Activated naive CD8-positive, alpha-beta T cell treated with anti-CD3 and anti-CD28 coated beads for 36 hours (primary cell): ENCODE data around the gene ZNF710. TPM values are rescaled to one million over a fixed set of nuclear protein-coding genes. Genes with fewer than 3 reads are reported as not detected.
A peak's percentile ranks its signal among the peaks of the same experiment; 100 is the strongest.

Experiments used
- DNase-seq: peaks from one replicate; pipeline ENCODE4 v3.0.0; 2021
- H3K27ac Mint-ChIP-seq: one replicate; pipeline ENCODE4 v1.8.0; 2022; ENCODE audit warnings: mild to moderate bottlenecking, moderate library complexity, mixed read lengths
- H3K27me3 Mint-ChIP-seq: one replicate; pipeline ENCODE4 v1.8.0; 2022; ENCODE audit warnings: mild to moderate bottlenecking, mixed read lengths
- H3K36me3 Mint-ChIP-seq: one replicate; pipeline ENCODE4 v1.8.0; 2021; ENCODE audit warnings: mild to moderate bottlenecking, mixed read lengths
- H3K4me1 Mint-ChIP-seq: one replicate; pipeline ENCODE4 v1.8.0; 2021; ENCODE audit warnings: mixed read lengths
- H3K4me3 Mint-ChIP-seq: one replicate; pipeline ENCODE4 v1.8.0; 2022; ENCODE audit warnings: mild to moderate bottlenecking, moderate library complexity, mixed read lengths
- H3K9me3 Mint-ChIP-seq: one replicate; pipeline ENCODE4 v1.8.0; 2022; ENCODE audit warnings: mixed read lengths
- total RNA-seq, 2 experiments: library from RNA; stranded (reverse); gene quantifications; one replicate each; pipeline ENCODE4 v1.2.3, GENCODE V29; 2021

Gene ZNF710
- total RNA-seq, 2 experiments from 2014 or later = 17.8 to 17.9 TPM

DNA sequence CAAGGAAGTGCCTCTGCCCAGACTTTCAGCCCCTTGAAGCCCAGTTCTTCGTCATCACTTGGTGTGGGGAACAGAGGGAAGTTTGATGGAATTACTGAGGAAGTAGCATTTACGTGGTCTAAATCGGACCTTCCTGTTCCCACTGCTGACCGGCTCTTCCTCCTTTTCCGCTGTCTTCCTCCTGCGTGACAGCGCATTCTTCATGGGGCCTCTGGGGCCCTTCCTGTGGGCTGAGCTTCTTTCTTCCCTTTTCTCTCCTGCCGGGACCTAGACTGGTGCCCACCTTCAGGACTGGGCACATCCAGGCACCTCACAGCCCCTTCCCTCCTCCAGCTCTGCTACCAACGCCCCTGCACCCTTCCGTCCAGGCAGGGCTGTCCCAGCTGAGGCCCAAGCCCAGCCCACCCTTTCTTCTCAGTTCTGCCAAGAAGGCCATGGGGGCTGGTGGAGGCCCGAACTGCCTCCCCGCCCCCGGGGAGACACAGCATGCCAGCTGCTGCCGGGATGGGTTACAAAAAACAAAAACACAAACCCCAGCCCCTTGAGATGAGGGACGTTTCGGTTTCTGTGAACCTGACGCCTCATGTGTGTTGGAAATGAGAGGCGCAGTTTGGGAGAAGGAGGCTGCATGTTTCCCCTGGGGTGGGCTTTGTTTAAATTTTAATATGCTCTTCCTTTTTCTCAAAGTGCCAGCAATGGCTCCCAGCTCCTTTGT is 19.1 kb downstream of the ZNF710 start:
- H3K27me3 Mint-ChIP-seq = no peaks in the 10 kb centered on the region
- H3K36me3 Mint-ChIP-seq = peaks cover 4% of the 10 kb centered on the region
- no peaks in the 10 kb centered on the region for H3K9me3 Mint-ChIP-seq
- no peak overlapping the region for H3K27ac Mint-ChIP-seq
- no peak for DNase-seq
- no peak overlapping the region for H3K4me3 Mint-ChIP-seq
- peaks cover 17% of the 10 kb centered on the region for H3K4me1 Mint-ChIP-seq

DNA sequence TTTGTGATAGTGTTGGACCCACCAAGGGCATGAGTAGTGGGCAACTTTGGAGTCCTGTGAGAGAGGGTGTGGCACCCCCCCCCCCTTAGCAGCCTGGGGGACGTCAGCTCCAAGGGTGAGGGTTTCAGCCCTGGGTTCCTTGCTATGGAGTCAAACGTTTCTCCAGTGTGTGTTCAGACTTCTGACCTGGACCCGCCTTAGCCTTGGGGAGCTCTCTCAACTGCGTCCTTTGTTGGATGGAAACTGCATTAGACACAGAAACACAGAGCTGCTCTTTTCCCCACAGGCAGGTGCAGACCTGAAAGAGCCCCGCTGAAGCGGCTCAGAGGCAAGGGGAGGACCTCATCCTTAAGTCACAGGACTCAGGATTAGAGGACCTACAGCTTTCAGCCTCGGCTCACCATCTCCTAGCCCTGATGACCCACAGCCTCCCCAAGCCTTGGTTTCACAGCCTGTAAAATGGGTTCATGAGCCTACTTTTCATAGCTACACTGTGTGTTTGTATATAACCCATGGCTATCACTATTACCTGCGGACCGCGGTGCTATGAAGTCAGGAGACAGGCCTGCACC is 19.9 kb downstream of the ZNF710 start:
- Mint-ChIP-seq H3K4me3 (no peak overlapping the region), H3K9me3 (no peaks in the 10 kb centered on the region), H3K27me3 (no peaks in the 10 kb centered on the region), H3K4me1 (peaks cover 13% of the 10 kb centered on the region), H3K27ac (no peak overlapping the region), H3K36me3 (peaks cover 4% of the 10 kb centered on the region)
- no peak for DNase-seq

GRCh38 chr15:90022345-90022744 is 21.2 kb downstream of the ZNF710 start:
- Mint-ChIP-seq H3K9me3 (no peaks in the 10 kb centered on the region), H3K27ac (no peak overlapping the region), H3K4me3 (no peak overlapping the region), H3K36me3 (peaks cover 4% of the 10 kb centered on the region), H3K4me1 (peaks cover 12% of the 10 kb centered on the region), H3K27me3 (no peaks in the 10 kb centered on the region)
- DNase-seq = no peak

DNA sequence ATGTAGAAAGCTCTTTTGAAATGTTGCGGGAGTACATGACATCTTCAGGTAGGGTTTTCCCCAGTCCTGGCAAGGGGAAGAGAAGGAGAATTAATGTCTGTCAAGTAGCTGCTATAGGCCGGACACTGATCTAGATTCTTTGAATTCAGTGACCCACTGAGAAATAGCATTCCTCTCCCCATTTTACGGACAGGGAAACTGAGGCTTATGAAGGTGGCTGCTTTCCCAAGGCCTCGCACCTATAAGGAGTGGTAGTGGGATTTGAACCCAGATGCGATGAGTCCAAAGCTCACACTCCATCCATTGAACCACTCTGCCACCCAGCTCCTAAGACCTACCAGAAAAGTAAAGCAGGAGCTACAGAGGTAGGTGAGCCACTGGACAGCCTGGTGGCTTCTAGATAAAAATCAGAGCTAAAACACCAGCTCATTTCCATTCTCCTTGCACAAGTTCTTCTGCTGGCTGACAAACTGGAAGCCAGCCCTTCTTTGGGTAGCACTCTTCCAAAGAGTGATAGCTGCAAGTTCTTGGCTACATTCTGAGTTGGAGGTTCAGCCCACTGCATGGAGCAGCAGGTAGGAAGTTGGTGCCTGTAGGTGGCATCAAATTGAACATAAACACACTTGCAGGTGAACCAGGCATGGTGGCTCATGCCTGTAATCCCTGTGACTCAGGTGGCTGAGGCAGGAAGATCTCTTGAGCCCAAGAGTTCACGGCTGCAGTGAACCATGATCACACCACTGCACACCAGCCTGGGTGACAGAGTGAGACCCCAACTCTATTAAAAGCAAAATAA is 22.0 kb downstream of the ZNF710 start:
- H3K36me3 Mint-ChIP-seq = peaks cover 5% of the 10 kb centered on the region
- DNase-seq = no peak
- H3K27ac Mint-ChIP-seq = no peak overlapping the region
- no peak overlapping the region for H3K4me3 Mint-ChIP-seq
- peaks cover 10% of the 10 kb centered on the region for H3K4me1 Mint-ChIP-seq
- H3K27me3 Mint-ChIP-seq = no peaks in the 10 kb centered on the region
- H3K9me3 Mint-ChIP-seq = peaks cover under 1% of the 10 kb centered on the region

GRCh38 chr15:90024406-90024805 is 23.3 kb downstream of the ZNF710 start:
- Mint-ChIP-seq H3K4me1 (peaks cover 10% of the 10 kb centered on the region), H3K27ac (no peak overlapping the region), H3K27me3 (no peaks in the 10 kb centered on the region), H3K36me3 (peaks cover 9% of the 10 kb centered on the region), H3K9me3 (peaks cover 6% of the 10 kb centered on the region), H3K4me3 (no peak overlapping the region)
- no peak for DNase-seq

- peaks cover 11% of the 10 kb centered on the region for H3K36me3 Mint-ChIP-seq
- H3K9me3 Mint-ChIP-seq = peaks cover 6% of the 10 kb centered on the region
- H3K27me3 Mint-ChIP-seq = no peaks in the 10 kb centered on the region
- H3K4me3 Mint-ChIP-seq = no peak overlapping the region
- peaks cover 12% of the 10 kb centered on the region for H3K4me1 Mint-ChIP-seq
- DNase-seq = no peak
- no peak overlapping the region for H3K27ac Mint-ChIP-seq
These were observed 24.4 kb downstream of the ZNF710 start for GRCh38 chr15:90025489-90026033.

- Mint-ChIP-seq H3K4me1 (peaks cover 27% of the 10 kb centered on the region), H3K36me3 (peaks cover 11% of the 10 kb centered on the region), H3K27ac (no peak overlapping the region), H3K27me3 (no peaks in the 10 kb centered on the region), H3K4me3 (no peak overlapping the region), H3K9me3 (peaks cover 6% of the 10 kb centered on the region)
- no peak for DNase-seq
These were observed 27.3 kb downstream of the ZNF710 start for GRCh38 chr15:90028376-90028944.

DNA sequence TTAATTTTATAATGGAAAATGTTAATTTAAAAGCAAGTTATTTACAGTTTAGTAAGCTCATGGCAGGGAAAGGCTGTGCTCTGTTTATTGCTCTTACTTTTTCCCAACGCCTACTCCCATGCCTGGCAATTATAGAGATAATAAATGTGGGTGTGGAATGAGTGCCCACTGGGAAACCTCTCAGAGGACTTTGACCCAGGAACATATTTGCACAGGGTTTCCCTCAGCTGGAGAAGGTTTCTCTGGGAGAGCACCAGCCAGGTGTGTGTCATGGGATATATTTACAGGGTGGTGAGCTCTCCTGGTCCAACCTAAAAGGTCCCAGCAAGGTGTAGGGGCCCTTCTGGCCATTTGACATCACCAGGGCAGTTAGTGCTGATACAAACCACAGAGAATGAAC is 27.9 kb downstream of the ZNF710 start:
- H3K36me3 Mint-ChIP-seq = peaks cover 11% of the 10 kb centered on the region
- H3K9me3 Mint-ChIP-seq = peaks cover 6% of the 10 kb centered on the region
- no peak for DNase-seq
- H3K4me3 Mint-ChIP-seq = no peak overlapping the region
- H3K27me3 Mint-ChIP-seq = no peaks in the 10 kb centered on the region
- no peak overlapping the region for H3K27ac Mint-ChIP-seq
- H3K4me1 Mint-ChIP-seq = peaks cover 31% of the 10 kb centered on the region

DNA sequence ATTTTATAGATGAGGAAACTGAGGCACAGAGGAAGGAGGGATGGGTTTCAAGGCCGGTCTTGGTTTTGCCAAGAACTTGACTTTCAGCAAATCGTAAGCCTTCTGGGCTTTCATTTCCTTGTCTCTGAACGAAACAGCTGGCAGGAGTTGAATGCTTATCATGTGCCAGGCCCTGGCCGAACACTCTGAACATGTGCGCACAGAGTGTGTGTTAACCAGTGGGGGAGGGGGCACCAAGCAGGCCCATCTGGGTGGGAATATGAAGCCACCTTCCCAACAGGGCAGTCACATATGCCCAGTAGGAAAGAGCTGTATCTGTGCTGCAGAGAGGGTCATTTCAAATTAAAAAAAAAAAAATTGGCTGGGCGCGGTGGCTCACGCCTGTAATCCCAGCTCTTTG is 29.3 kb downstream of the ZNF710 start:
- H3K27me3 Mint-ChIP-seq = no peaks in the 10 kb centered on the region
- no peak overlapping the region for H3K4me3 Mint-ChIP-seq
- peaks cover 37% of the 10 kb centered on the region for H3K4me1 Mint-ChIP-seq
- DNase-seq = no peak
- H3K36me3 Mint-ChIP-seq = peaks cover 13% of the 10 kb centered on the region
- H3K27ac Mint-ChIP-seq = no peak overlapping the region
- peaks cover 6% of the 10 kb centered on the region for H3K9me3 Mint-ChIP-seq

DNA sequence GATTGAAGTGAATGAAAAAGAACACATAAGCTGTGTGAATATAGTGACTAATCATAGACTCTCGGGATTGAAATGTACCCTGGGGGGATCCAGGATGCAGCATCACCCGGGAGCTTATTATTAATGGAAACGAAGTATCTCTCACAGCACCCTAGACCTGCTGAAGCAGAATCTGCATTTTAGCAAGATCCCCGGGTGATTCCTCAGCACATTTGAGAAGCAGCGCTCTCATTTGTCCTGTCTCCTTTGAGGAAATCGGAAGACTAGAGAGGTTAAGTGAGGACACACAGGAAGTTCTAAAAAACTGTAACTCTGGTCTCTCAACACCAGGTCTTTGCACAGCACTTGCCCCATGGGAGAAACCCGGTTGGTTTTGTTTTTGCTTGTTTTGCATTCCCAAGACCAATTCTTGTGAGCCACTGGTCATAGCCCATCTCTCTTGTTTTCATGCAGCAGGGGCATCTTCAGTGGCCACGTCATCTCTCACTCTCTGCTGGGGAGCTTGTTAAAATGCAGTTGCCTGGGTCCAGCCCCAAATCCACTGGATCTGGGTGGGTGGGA is 30.2 kb downstream of the ZNF710 start:
- peak overlapping the region; percentile 37 for H3K4me3 Mint-ChIP-seq

DNA sequence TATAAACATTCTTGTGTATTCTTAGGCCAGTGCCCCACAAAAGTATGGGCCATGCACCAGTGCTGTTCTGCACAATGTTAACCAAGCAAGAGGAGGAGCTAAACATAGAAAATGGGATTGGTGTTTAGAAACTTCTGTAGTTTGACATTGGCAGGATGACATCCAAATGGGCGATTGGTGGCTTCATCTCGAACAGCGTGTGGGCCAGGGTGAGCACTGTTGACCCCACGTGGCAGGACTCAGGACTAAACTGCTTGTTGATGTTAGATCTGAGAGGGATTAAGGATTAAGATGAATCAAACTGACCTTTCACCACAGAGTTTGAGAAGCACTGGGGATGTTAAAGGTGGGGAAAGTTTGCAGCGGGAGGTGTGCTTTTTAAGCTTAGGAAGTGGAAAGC is 31.9 kb downstream of the ZNF710 start:
- no peaks in the 10 kb centered on the region for H3K27me3 Mint-ChIP-seq
- peak overlapping the region; percentile 3 for H3K27ac Mint-ChIP-seq
- H3K4me1 Mint-ChIP-seq = peaks cover 56% of the 10 kb centered on the region
- H3K4me3 Mint-ChIP-seq = no peak overlapping the region
- DNase-seq = no peak
- H3K36me3 Mint-ChIP-seq = peaks cover 23% of the 10 kb centered on the region
- H3K9me3 Mint-ChIP-seq = peaks cover 6% of the 10 kb centered on the region

More for the DNA sequence above, 30.2 kb downstream of the ZNF710 start:
- Mint-ChIP-seq H3K9me3 (peaks cover 6% of the 10 kb centered on the region), H3K36me3 (peaks cover 14% of the 10 kb centered on the region), H3K27ac (peak overlapping the region; percentile 70), H3K4me1 (peaks cover 44% of the 10 kb centered on the region), H3K27me3 (no peaks in the 10 kb centered on the region)
- no peak for DNase-seq

GRCh38 chr15:90033448-90033847 is 32.3 kb downstream of the ZNF710 start:
- DNase-seq = no peak
- Mint-ChIP-seq H3K36me3 (peaks cover 21% of the 10 kb centered on the region), H3K4me1 (peaks cover 60% of the 10 kb centered on the region), H3K27ac (peak overlapping the region; percentile 77), H3K9me3 (peaks cover 3% of the 10 kb centered on the region), H3K4me3 (no peak overlapping the region), H3K27me3 (no peaks in the 10 kb centered on the region)

DNA sequence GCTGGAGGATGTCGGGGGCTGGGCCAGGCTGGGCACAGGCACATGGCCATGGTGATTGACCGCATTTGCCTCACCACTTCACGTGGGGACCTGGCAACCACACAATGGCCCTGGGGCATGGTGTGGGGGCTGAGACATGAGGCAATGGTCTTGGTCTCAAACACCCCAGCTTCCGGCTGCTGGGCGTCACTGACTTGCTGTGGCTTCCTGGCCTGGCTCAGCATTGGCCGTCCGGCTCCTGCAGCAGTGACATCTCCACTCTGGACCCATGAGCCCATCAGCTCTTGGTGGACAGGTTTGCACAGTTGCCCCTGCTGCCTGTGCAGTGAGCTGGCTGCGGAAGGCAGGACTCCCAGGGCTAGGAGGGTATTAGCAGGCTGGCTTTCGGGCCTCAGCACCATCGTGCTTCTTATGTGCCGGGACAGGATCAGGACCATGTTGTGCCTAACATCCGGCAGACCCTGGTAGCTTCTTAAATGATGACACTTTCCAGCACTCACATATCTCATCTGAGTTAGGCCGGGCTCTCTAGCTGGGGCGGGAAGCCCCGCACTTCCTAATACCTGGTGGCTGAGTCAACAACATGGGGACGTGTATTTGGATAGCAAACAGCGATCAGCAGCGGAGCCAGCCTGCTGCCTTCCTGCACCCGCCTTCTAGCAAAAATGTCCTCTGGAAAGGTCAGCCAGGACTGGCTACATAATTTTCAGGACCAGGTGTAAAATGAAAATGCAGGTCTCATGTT is 34.1 kb downstream of the ZNF710 start:
- Mint-ChIP-seq H3K4me3 (peak overlapping the region; percentile 10), H3K4me1 (peaks cover 72% of the 10 kb centered on the region), H3K36me3 (peaks cover 17% of the 10 kb centered on the region), H3K27me3 (no peaks in the 10 kb centered on the region), H3K9me3 (no peaks in the 10 kb centered on the region), H3K27ac (no peak overlapping the region)
- no peak for DNase-seq

- no peak for DNase-seq
- peaks cover 15% of the 10 kb centered on the region for H3K36me3 Mint-ChIP-seq
- peaks cover 70% of the 10 kb centered on the region for H3K4me1 Mint-ChIP-seq
- H3K4me3 Mint-ChIP-seq = no peak overlapping the region
- no peaks in the 10 kb centered on the region for H3K27me3 Mint-ChIP-seq
- no peak overlapping the region for H3K27ac Mint-ChIP-seq
- H3K9me3 Mint-ChIP-seq = no peaks in the 10 kb centered on the region
These were observed 34.7 kb downstream of the ZNF710 start for GRCh38 chr15:90035840-90036230.
